DMS53 treated with DMSO at 0.1 percent for 48 hours (cell line): ENCODE results near the gene FAM9B.
"Not testable (repeated sequence)": the region's sequence is repeated elsewhere in the genome, so short reads cannot be mapped to it uniquely, and the experiment has no call there.

Source experiments
- DNase-seq: peaks from one replicate; lab custom pipeline; 2025; ENCODE audit not compliant: unreplicated experiment; lab: John Stamatoyannopoulos, UW

FAM9B gene

GRCh38 chrX:9033989-9034388 is at the start of gene FAM9B:
Gene FAM9B, minus strand, starts transcription at chrX:9034127. Its CDS starts 1,141 bp downstream, at chrX:9032986.
- DNase-seq: no peak

DNA sequence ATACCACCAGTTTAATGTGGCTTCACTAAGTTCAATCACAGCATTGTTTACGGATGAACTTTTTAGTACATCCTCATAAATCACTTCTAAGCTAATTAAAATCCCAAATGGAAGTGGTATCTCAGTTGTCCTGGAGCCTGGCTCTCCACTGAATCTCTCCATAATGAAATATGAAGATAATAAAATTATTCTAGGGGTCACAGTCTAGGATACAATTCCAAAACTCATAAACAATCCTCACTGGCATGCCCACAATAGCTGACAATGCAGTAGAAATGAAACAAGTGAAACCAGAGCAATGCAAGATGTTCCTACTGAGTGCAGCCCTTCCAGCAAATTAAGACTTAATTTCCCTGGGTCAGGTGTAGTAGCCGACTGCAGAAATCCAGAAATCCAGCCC is 47.3 kb upstream of the FAM9B start:
- no peak for DNase-seq

- DNase-seq: no peak
These were observed 40.4 kb upstream of the FAM9B start for GRCh38 chrX:9074326-9074725.

- DNase-seq: no peak
These were observed 38.4 kb upstream of the FAM9B start for GRCh38 chrX:9072281-9072680.

DNA sequence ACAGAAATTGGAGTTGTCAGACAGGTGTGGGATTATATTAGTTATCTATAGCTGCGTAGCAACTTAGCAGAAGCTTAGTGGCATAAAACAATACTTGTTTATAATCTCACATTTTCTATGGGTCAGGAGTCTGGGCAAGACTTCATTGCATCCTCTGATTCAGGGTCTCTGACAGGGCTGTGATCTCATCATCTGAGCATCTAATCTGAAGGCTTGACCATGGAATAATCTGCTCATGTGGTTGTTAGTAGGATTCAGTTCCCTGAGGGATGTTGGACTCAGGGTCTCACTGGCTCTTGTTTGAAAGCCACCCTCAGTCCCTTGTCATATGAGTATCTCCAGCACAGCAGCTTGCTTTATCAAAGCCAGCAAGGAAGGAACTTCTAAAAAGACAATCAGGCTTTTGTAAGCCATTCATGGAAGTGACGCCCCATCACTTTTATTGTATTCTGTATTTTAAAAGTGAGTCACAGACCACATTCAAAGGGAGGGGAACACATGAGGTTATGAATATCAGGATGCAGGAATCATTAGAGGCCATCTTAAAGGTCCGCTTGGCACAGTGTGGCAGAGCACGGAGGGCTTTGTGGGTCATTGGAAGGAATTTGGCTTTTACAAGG is 37.2 kb upstream of the FAM9B start:
- no peak for DNase-seq

DNA sequence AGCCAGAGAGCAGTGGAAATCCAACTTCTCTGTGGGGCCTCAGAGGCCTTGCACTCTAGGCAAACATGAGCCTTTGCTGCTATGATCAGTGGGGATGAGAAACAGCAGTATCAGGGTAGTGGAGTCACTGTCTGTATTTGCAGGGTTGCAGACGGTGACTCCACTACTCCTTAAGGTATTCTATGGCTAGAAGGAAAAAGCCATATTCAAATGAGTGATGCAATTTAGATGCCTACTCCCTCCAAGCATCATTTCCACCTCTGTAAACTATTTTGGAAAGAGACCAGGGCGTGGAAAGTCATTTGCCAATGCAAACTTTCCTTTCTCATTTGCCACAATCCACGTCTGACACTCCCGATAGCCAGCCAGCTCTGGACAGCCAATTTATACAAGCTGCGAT is 35.6 kb upstream of the FAM9B start:
- DNase-seq: no peak

GRCh38 chrX:9064694-9065093 is 30.8 kb upstream of the FAM9B start:
- DNase-seq: no peak

GRCh38 chrX:9062641-9063040 is 28.7 kb upstream of the FAM9B start:
- DNase-seq: no peak

DNA sequence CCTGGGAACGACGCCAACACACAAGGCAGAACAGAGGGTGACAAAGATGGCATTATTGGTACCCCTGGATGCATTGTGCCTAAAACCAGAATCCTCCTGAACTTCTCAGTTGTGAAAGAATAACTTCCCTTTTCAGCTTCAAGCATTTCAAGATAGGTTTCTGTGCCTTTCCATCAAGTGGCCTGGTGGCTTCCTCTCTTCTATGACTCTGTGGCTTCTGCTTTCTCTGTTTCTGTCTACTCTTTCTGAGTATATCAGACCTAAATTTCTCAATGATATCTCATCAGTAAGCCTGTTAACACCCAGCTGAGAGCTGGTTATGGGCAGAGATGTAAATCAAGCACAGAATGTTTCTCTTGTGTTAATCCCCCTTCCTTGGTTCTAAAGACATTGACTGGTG is 21.4 kb upstream of the FAM9B start:
- DNase-seq: no peak

DNA sequence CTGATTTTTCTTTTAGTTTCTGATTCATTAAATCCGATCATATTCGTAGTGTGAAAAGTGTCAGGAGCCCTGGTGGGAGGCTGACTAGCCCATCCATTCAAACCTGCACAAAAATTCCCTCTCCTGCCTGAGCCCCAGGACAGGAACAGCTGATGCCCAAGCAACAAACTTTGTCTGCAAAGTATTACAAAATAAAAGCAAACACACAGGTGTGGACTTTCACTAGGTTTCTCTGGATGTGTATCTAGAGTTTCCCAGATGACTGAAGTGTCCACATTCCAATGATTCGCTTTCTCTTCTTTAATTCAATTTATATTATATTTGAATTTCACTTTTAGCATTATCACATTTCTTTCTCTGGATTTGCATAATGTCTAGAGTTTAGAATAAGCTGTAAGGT is 18.2 kb upstream of the FAM9B start:
- DNase-seq: no peak

GRCh38 chrX:9050331-9050730 is 16.4 kb upstream of the FAM9B start:
- DNase-seq: no peak

DNA sequence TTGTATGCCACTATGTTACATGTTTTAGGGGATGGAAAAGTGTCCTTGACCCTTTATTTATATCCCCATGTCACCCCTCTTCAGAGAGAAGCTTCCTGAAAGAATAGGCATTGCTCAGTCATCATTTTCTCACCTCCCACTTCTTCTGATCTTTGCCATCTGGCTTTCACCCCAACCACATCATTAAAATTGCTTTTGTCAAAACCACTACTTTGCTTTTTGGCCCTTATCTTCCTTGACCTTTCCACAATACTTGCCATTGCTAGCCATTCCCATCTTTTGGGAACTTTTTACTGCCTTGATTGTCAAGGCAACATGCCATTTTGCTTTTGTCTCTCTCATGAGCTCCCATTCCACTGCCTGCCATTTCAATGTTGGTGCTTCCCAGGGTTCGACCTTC is 14.9 kb upstream of the FAM9B start:
- DNase-seq: no peak

- DNase-seq: no peak
These were observed 4.3 kb upstream of the FAM9B start for GRCh38 chrX:9038244-9038643.

- DNase-seq: no peak
These were observed 3.4 kb upstream of the FAM9B start for GRCh38 chrX:9037296-9037695.

GRCh38 chrX:9033586-9033985 is 341 bp downstream of the FAM9B start:
- no peak for DNase-seq

- no peak for DNase-seq
These were observed 748 bp downstream of the FAM9B start for GRCh38 chrX:9033179-9033578.

- DNase-seq: no peak
These were observed 10.6 kb downstream of the FAM9B start for GRCh38 chrX:9023293-9023692.

DNA sequence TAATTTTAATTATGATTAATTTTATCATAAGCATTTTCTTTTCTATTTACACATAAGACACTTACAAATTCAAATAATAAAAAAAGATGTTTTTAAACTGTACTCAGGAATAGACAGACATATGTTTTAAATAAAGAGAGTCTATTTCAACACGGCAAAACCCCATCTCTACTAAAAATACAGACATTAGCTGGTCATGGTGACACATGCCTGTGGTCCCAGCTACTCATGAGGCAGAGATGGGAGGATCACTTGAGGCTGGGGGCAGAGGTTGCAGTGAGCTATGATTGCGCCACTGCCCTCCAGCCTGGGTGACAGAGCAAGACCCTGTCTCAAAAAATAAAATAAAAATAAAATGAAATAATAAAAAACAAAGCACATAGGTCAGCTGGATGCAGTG is 14.8 kb downstream of the FAM9B start:
- DNase-seq: no peak

DNA sequence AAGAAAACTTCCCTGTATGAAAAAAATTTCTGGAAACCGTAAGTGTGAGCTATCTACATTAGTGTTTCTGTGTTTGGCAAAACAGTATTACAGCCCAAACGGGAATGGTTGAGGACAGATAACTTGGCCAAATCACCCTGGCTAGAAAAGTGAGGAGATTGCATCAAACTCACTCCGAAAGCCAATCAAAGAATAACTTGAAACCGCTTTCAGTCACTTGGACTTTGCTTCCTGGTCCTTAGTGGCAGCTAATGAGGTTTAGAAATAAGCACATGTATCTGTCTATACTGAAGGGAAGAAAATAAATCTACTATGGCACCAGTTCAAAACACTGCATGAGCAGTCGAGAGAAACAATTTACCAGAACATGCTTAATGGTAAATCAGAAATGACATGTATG is 15.6 kb downstream of the FAM9B start:
- DNase-seq: not testable (repeated sequence)

DNA sequence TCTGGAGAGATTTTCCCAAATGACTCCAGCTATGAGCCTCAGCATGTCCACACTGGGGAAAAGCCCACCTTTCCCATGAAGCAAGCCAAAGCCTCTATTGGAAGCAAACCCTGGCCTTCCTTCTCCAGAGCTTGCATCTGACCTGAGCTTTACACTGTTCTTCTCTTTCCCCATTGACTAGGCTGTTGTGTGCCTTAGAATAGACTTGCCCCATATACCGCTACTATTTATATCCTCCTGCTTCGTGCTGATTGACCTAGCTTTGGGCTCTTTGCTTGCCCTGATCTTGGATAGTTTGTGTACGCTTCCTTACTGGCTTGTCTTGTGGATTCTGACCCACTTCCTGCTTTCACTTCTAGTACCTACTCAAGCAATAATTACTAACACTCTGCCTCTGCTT is 30.9 kb downstream of the FAM9B start:
- DNase-seq: no peak

DNA sequence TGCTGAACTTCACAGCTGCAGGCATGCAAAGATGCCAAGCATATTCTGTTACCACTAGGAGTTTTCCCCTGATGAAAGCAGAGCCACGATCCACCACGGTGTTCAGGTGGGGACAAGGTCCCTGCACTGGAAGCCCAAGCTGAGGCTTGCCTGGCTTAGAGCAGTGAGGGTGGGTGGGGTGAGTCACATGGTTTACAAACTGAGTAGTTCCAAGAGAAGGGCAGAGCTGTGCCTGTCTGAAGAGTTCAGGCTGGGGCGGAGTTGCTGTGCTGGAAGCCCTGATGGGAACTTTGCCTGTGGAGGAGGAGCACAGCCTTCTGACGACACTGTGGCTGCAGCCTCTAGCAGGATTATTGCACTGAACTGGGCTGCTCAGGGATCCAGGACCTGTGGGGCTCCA is 45.5 kb downstream of the FAM9B start:
- DNase-seq: no peak

DNA sequence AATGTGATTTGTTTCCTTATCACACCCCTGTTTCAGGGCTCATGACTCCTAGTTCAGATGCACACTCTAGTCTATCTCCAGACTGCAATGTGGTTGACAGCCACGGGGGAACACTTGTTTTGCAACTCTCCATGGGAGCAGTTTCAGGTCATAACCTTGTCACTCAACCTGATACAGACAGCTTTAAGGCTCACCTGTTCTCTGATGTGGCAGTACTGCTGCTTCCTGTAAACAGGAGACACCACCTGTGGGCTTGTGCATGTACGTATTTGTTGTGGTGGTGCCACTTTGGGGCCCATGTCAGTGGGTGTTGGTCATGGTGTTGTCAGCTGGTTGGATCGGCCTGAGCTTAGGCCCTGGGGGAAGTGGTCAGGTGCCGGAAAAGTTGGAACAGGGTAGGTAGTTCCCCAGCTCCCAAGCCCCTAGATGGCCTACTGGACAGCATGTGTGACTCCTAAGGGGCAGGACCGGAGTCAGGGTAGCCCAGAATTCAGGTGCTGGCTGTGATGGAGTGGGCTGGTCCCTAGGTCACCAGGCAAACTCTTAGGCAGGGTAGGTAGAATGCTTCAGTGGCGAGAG is 46.2 kb downstream of the FAM9B start:
- no peak for DNase-seq

DNA sequence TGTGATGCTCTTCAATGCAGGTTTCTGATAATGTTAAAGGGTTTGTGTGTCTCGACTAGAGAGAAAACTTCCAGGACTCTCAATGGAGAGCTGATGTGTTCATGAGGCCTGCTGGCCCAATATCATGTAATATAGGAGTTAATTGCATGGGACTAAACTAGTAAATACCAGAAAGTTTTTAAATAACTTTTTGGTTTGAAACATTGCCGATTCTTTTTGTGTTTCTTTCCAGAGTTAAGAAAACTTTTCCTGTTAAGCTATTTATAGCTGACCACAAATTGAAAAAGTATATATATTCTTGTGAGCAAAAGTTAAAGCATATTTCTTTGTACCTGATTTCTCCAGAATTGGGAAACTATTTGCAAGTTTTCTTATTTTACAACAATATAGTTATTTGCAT is 49.7 kb downstream of the FAM9B start:
- DNase-seq: no peak
